ENCODE data around the gene GARIN1A. TPM values are rescaled to one million over a fixed set of nuclear protein-coding genes. Genes with fewer than 3 reads are reported as not detected.
"Not testable (repeated sequence)": the region's sequence is repeated elsewhere in the genome, so short reads cannot be mapped to it uniquely, and the experiment has no call there.

The GARIN1A gene
- total and polyA plus RNA-seq, 2 of the 8 experiments (the other 6 are each of a cell fraction or from before 2014, with no cell fraction given): 0.34 TPM; not detected in 1

GRCh38 chr7:128653197-128653596, 18.9 kb upstream of the GARIN1A start:
- CTCF ChIA-PET (ENCODE audit: partially characterized antibody): interaction anchor here (0.8 to 1.8 kb wide), 2 partner anchors 20 to 60 kb away, joined by 3 to 9 read pairs; partner anchors contain the start of gene GARIN1A
- H2BK5ac ChIP-seq (ENCODE audit: low read depth, low read length); H3K56ac ChIP-seq (replicated peaks; ENCODE audit: insufficient read length, low read depth, low read length); H3K27me3 ChIP-seq (replicated peaks in 1 of 4; ENCODE audit: control insufficient read depth in 3 of 4, extremely low read depth in 1 of 4, insufficient read depth in 3 of 4, low read length in 3 of 4); H3K4me1 ChIP-seq (replicated peaks in 1 of 4; ENCODE audit: control insufficient read depth in 3 of 4, insufficient read depth in 4 of 4, low read length in 3 of 4); H3K79me1 ChIP-seq (ENCODE audit: low read depth, low read length); POLR2A ChIA-PET (ENCODE audit: partially characterized antibody); H4K8ac ChIP-seq (ENCODE audit: extremely low read depth, insufficient read depth, low read length); H3K9ac ChIP-seq (replicated peaks in 1 of 4; ENCODE audit: extremely low read depth in 1 of 4, low read depth in 3 of 4, low read length in 3 of 4); H2BK12ac ChIP-seq (ENCODE audit: low read depth, low read length); H3K23ac ChIP-seq (ENCODE audit: insufficient read length); DNase-seq (ENCODE audit: low read depth in 1 of 2, low spot score in 2 of 2); H3K9me3 ChIP-seq (ENCODE audit: insufficient read depth in 2 of 2, low read depth in 1 of 2, low read length in 1 of 2); H4K5ac ChIP-seq (ENCODE audit: insufficient read length, low read depth, low read length); H3K23me2 ChIP-seq (ENCODE audit: low read depth, low read length); H2BK15ac ChIP-seq (ENCODE audit: low read length); H3K4me3 ChIP-seq (ENCODE audit: extremely low read depth in 1 of 4, insufficient read depth in 2 of 4, low read depth in 3 of 4, low read length in 4 of 4); FAIRE-seq; H3K4me2 ChIP-seq (ENCODE audit: insufficient read depth in 1 of 2, low read depth in 2 of 2, low read length in 2 of 2); H2BK120ac ChIP-seq (replicated peaks; ENCODE audit: low read depth, low read length); H4K20me1 ChIP-seq (replicated peaks in 1 of 2; ENCODE audit: control insufficient read depth in 1 of 2, insufficient read depth in 2 of 2, low read length in 2 of 2); H3K14ac ChIP-seq (ENCODE audit: insufficient read length); H2BK20ac ChIP-seq (ENCODE audit: low read length); H2AFZ ChIP-seq (ENCODE audit: low read length); H3K18ac ChIP-seq (ENCODE audit: extremely low read depth, low read length); H3K79me2 ChIP-seq (ENCODE audit: control insufficient read depth in 1 of 2, insufficient read depth in 2 of 2, low read length in 2 of 2); H3K4ac ChIP-seq (replicated peaks; ENCODE audit: insufficient read length, low read depth, low read length); H3K27ac ChIP-seq (ENCODE audit: low read depth, low read length); H2AK5ac ChIP-seq (ENCODE audit: low read depth, low read length); H4K91ac ChIP-seq (replicated peaks; ENCODE audit: insufficient read length, low read length): not testable (repeated sequence)
- WGBS, 2 experiments (ENCODE audit: extremely low coverage in 1 of 2, insufficient coverage in 1 of 2, insufficient read length in 1 of 2, insufficient replicate concordance in 2 of 2, low coverage in 1 of 2, low lambda C conversion rate in 2 of 2, missing lambda C conversion rate in 1 of 2): 90% methylated on average over 10 of the region's 16 CpGs; no CpG with 5 or more reads in 1 of the 2 experiments
- H3K36me3 ChIP-seq (ENCODE audit: control insufficient read depth in 2 of 4, insufficient read depth in 4 of 4, low read length in 3 of 4): peaks cover 0 to 26% (median 0%) of the 10 kb centered on the region in 4 experiments; a peak in 2 of 8 replicates
- TF ChIP-seq, protein P1, sequence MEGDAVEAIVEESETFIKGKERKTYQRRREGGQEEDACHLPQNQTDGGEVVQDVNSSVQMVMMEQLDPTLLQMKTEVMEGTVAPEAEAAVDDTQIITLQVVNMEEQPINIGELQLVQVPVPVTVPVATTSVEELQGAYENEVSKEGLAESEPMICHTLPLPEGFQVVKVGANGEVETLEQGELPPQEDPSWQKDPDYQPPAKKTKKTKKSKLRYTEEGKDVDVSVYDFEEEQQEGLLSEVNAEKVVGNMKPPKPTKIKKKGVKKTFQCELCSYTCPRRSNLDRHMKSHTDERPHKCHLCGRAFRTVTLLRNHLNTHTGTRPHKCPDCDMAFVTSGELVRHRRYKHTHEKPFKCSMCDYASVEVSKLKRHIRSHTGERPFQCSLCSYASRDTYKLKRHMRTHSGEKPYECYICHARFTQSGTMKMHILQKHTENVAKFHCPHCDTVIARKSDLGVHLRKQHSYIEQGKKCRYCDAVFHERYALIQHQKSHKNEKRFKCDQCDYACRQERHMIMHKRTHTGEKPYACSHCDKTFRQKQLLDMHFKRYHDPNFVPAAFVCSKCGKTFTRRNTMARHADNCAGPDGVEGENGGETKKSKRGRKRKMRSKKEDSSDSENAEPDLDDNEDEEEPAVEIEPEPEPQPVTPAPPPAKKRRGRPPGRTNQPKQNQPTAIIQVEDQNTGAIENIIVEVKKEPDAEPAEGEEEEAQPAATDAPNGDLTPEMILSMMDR (IDR thresholded peaks at IDR 0.05; ENCODE audit: control extremely low read depth in 1 of 3, insufficient read depth in 1 of 3, low read depth in 1 of 3, low read length in 3 of 3): peak in 1 of 3 experiments; percentile 7; a peak in 1 of 4 replicates

All from H1 (cell line).